Measurements from ENCODE around the gene LRRN2.
A peak's percentile ranks its signal among the peaks of the same experiment; 100 is the strongest.

LRRN2 gene

GRCh38 chr1:204592246-204592948, 93.1 kb downstream of the LRRN2 start:
- no peak for DNase-seq

GRCh38 chr1:204591473-204592090, 94.0 kb downstream of the LRRN2 start:
- no peak for DNase-seq

GRCh38 chr1:204589409-204590038, 96.0 kb downstream of the LRRN2 start:
- no peak for DNase-seq

GRCh38 chr1:204588826-204589225, 96.7 kb downstream of the LRRN2 start:
- no peak for DNase-seq

- DNase-seq, result no peak
These were observed 97.9 kb downstream of the LRRN2 start for GRCh38 chr1:204587621-204588020.

GRCh38 chr1:204584699-204585372, 100.7 kb downstream of the LRRN2 start:
- peak; percentile 20 for DNase-seq

- DNase-seq, result no peak
These were observed 101.5 kb downstream of the LRRN2 start for GRCh38 chr1:204583909-204584632.

- DNase-seq, result no peak
These were observed 103.8 kb downstream of the LRRN2 start for GRCh38 chr1:204581759-204582158.

GRCh38 chr1:204580862-204581261, 104.7 kb downstream of the LRRN2 start:
- no peak for DNase-seq

- DNase-seq, result no peak
These were observed 105.9 kb downstream of the LRRN2 start for GRCh38 chr1:204579681-204580080.

- no peak for DNase-seq
These were observed 106.5 kb downstream of the LRRN2 start for GRCh38 chr1:204578867-204579664.

- DNase-seq, result no peak
These were observed 107.6 kb downstream of the LRRN2 start for GRCh38 chr1:204577794-204578478.

GRCh38 chr1:204576422-204576821, 109.1 kb downstream of the LRRN2 start:
- DNase-seq, result no peak

- no peak for DNase-seq
These were observed 110.0 kb downstream of the LRRN2 start for GRCh38 chr1:204575221-204576190.

- no peak for DNase-seq
These were observed 110.7 kb downstream of the LRRN2 start for GRCh38 chr1:204574865-204575163.

- DNase-seq, result no peak
These were observed 111.3 kb downstream of the LRRN2 start for GRCh38 chr1:204574016-204574864.

GRCh38 chr1:204572923-204573922, 112.3 kb downstream of the LRRN2 start:
- DNase-seq, result no peak

GRCh38 chr1:204571631-204572030, 113.9 kb downstream of the LRRN2 start:
- DNase-seq, result no peak

Measured in central memory CD4-positive, alpha-beta T cell (primary cell).